Trophoblast cell (in vitro differentiated cells and primary cell): ENCODE data around the gene EPAS1.

Source experiments
- DNase-seq, 2 donors: peaks; one replicate each; pipeline ENCODE4 v3.0.0-alpha.2; 2016
- H2AFZ ChIP-seq: 2 replicates; pipeline ENCODE4 v1.6.1; 2013; ENCODE audit warnings: low read length, moderate library complexity, mild to moderate bottlenecking; ENCODE audit not compliant: insufficient read depth, poor library complexity
- H2AK5ac ChIP-seq: 2 replicates; pipeline ENCODE4 v1.6.1; 2013; ENCODE audit warnings: mild to moderate bottlenecking, low read length
- H2BK120ac ChIP-seq: 2 replicates; pipeline ENCODE4 v1.6.1; 2013; ENCODE audit warnings: low read length, mild to moderate bottlenecking, moderate library complexity; ENCODE audit not compliant: insufficient read depth, poor library complexity
- H2BK12ac ChIP-seq: 2 replicates; pipeline ENCODE4 v1.6.1; 2013; ENCODE audit warnings: mild to moderate bottlenecking, low read length, moderate library complexity
- H2BK5ac ChIP-seq: 2 replicates; pipeline ENCODE4 v1.6.1; 2013; ENCODE audit warnings: low read length, low read depth, moderate library complexity, mild to moderate bottlenecking; ENCODE audit not compliant: poor library complexity
- H3K14ac ChIP-seq: 2 replicates; pipeline ENCODE4 v1.6.1; 2013; ENCODE audit warnings: mild to moderate bottlenecking, low read length
- H3K18ac ChIP-seq: 2 replicates; pipeline ENCODE4 v1.6.1; 2013; ENCODE audit warnings: mild to moderate bottlenecking, low read length
- H3K23ac ChIP-seq: 2 replicates; pipeline ENCODE4 v1.6.1; 2013; ENCODE audit warnings: low read length
- H3K27ac ChIP-seq: 2 replicates; pipeline ENCODE4 v1.5.1; 2013; ENCODE audit warnings: low read depth, mild to moderate bottlenecking, inconsistent platforms, low read length, moderate library complexity
- H3K27me3 ChIP-seq: 2 replicates; pipeline ENCODE4 v1.6.1; 2013; ENCODE audit warnings: inconsistent platforms, mild to moderate bottlenecking, low read length, moderate library complexity; ENCODE audit not compliant: insufficient read depth
- H3K36me3 ChIP-seq, 2 experiments: 1 replicate in 1 of 2; 2 replicates in 1 of 2; pipeline ENCODE4 v1.6.1; 2013; ENCODE audit warnings: low read length in 2 of 2, mild to moderate bottlenecking in 2 of 2, moderate library complexity in 1 of 2; ENCODE audit not compliant: insufficient read depth in 2 of 2, control insufficient read depth in 1 of 2
- H3K4ac ChIP-seq: 2 replicates; pipeline ENCODE4 v1.6.1; 2013; ENCODE audit warnings: low read depth, mild to moderate bottlenecking, low read length, moderate library complexity
- H3K4me1 ChIP-seq, 2 experiments: 1 replicate in 1 of 2; 2 replicates in 1 of 2; pipeline ENCODE4 v1.6.1; 2013; ENCODE audit warnings: low read length in 2 of 2, mild to moderate bottlenecking in 2 of 2, moderate library complexity in 1 of 2; ENCODE audit not compliant: insufficient read depth in 2 of 2, control insufficient read depth in 1 of 2
- H3K4me2 ChIP-seq: 2 replicates; pipeline ENCODE4 v1.6.1; 2013; ENCODE audit warnings: inconsistent platforms, mild to moderate bottlenecking, low read length, moderate library complexity
- H3K4me3 ChIP-seq: 2 replicates; pipeline ENCODE4 v1.5.1; 2013; ENCODE audit warnings: mild to moderate bottlenecking, low read depth, low read length, inconsistent platforms
- H3K79me1 ChIP-seq: one replicate; pipeline ENCODE4 v1.6.1; 2013; ENCODE audit warnings: low read length
- H3K79me2 ChIP-seq: 2 replicates; pipeline ENCODE4 v1.6.1; 2013; ENCODE audit warnings: low read length, mild to moderate bottlenecking; ENCODE audit not compliant: control insufficient read depth, insufficient read depth, poor library complexity
- H3K9ac ChIP-seq: 2 replicates; pipeline ENCODE4 v1.6.1; 2013; ENCODE audit warnings: mild to moderate bottlenecking, low read length
- H3K9me3 ChIP-seq: 2 replicates; pipeline ENCODE4 v1.6.1; 2013; ENCODE audit warnings: low read depth, mild to moderate bottlenecking, control low read depth, inconsistent platforms, low read length; ENCODE audit not compliant: insufficient read depth
- H4K12ac ChIP-seq: 2 replicates; pipeline ENCODE4 v1.6.1; 2013; ENCODE audit warnings: low read depth, mild to moderate bottlenecking, low read length, moderate library complexity
- H4K8ac ChIP-seq: 2 replicates; pipeline ENCODE4 v1.6.1; 2013; ENCODE audit warnings: low read depth, mild to moderate bottlenecking, low read length, moderate library complexity
- H4K91ac ChIP-seq: one replicate; pipeline ENCODE4 v1.6.1; 2013; ENCODE audit warnings: low read depth, mild to moderate bottlenecking, low read length, moderate library complexity
- WGBS: extraction: QIAGEN DNeasy Blood & Tissue Kit; methylation state at CpG from one replicate; pipeline ENCODE4 v1.1.7; 2013; ENCODE audit warnings: missing lambda C conversion rate; ENCODE audit not compliant: insufficient read length, insufficient coverage; ENCODE audit errors: extremely low coverage; 5-methylcytosine and 5-hydroxymethylcytosine counted together

The EPAS1 gene

GRCh38 chr2:46297546-46298271 lies 502 bp downstream of the EPAS1 start:
- Histone ChIP-seq H3K79me2 (peaks cover 46% of the 10 kb centered on the region), H2AK5ac (peak overlapping the region; percentile 1), H3K4ac (peak overlapping the region; percentile 98), H3K27ac (peak overlapping the region; percentile 79), H3K4me2 (peak overlapping the region; percentile 81), H3K18ac (peak overlapping the region; percentile 91), H3K36me3 (peaks cover 14 to 19% of the 10 kb centered on the region in 2 experiments), H3K9me3 (no peaks in the 10 kb centered on the region), H3K9ac (peak overlapping the region; percentile 92), H2BK5ac (peak overlapping the region; percentile 86), H3K79me1 (peaks cover 42% of the 10 kb centered on the region), H2AFZ (no peak overlapping the region), H4K91ac (peak overlapping the region; percentile 74), H4K8ac (peak overlapping the region; percentile 48), H3K23ac (no peak overlapping the region), H2BK120ac (peak overlapping the region; percentile 78), H3K27me3 (no peaks in the 10 kb centered on the region), H3K14ac (peak overlapping the region; percentile 96), H4K12ac (peak overlapping the region; percentile 19), H3K4me3 (peak overlapping the region; percentile 91), H2BK12ac (no peak overlapping the region), H3K4me1 (peaks cover 9 to 13% of the 10 kb centered on the region in 2 experiments)
- no CpG with 5 or more reads among the region's 65 CpGs for WGBS
- peak; percentile 77 to 79 for DNase-seq

GRCh38 chr2:46298272-46298521 lies 990 bp downstream of the EPAS1 start:
- Histone ChIP-seq H3K4me1 (peaks cover 11 to 15% of the 10 kb centered on the region in 2 experiments), H3K4ac (peak overlapping the region; percentile 98), H3K27me3 (no peaks in the 10 kb centered on the region), H3K9me3 (no peaks in the 10 kb centered on the region), H3K18ac (peak overlapping the region; percentile 91), H4K91ac (peak overlapping the region; percentile 74), H4K12ac (peak overlapping the region; percentile 68), H2AK5ac (peak overlapping the region; percentile 24), H3K4me2 (peak overlapping the region; percentile 81), H3K23ac (no peak overlapping the region), H3K79me1 (peaks cover 42% of the 10 kb centered on the region), H2BK5ac (peak overlapping the region; percentile 86), H2BK12ac (no peak overlapping the region), H3K79me2 (peaks cover 47% of the 10 kb centered on the region), H4K8ac (peak overlapping the region; percentile 48), H3K9ac (peak overlapping the region; percentile 92), H2BK120ac (peak overlapping the region; percentile 9), H3K14ac (peak overlapping the region; percentile 96), H3K36me3 (peaks cover 14 to 19% of the 10 kb centered on the region in 2 experiments), H3K4me3 (peak overlapping the region; percentile 91), H2AFZ (peak overlapping the region; percentile 9), H3K27ac (peak overlapping the region; percentile 79)
- no CpG with 5 or more reads among the region's 19 CpGs for WGBS
- DNase-seq = no peak

- Histone ChIP-seq H3K18ac (peak overlapping the region; percentile 91), H2AK5ac (peak overlapping the region; percentile 24), H3K79me1 (peaks cover 42% of the 10 kb centered on the region), H3K36me3 (peaks cover 15 to 20% of the 10 kb centered on the region in 2 experiments), H3K79me2 (peaks cover 53% of the 10 kb centered on the region), H3K4me2 (peak overlapping the region; percentile 81), H2BK5ac (peak overlapping the region; percentile 86), H4K91ac (peak overlapping the region; percentile 74), H4K12ac (peak overlapping the region; percentile 68), H3K4ac (peak overlapping the region; percentile 98), H3K14ac (peak overlapping the region; percentile 96), H4K8ac (peak overlapping the region; percentile 48), H3K4me1 (peaks cover 14 to 20% of the 10 kb centered on the region in 2 experiments), H3K4me3 (peak overlapping the region; percentile 91), H3K27me3 (no peaks in the 10 kb centered on the region), H3K9me3 (no peaks in the 10 kb centered on the region), H3K27ac (peak overlapping the region; percentile 79), H2BK120ac (peak overlapping the region; percentile 9), H3K23ac (no peak overlapping the region), H2AFZ (peak overlapping the region; percentile 9), H3K9ac (peak overlapping the region; percentile 92), H2BK12ac (no peak overlapping the region)
- whole genome bisulfite sequencing = no CpG with 5 or more reads among the region's 71 CpGs
- peak in 1 of 2 donors; percentile 49 for DNase-seq
Measured at GRCh38 chr2:46298522-46299353, 1.5 kb downstream of the EPAS1 start.

GRCh38 chr2:46299365-46300263 lies 2.4 kb downstream of the EPAS1 start:
- no peak overlapping the region for H2BK12ac ChIP-seq
- H3K9ac ChIP-seq = peak overlapping the region; percentile 92
- no CpG with 5 or more reads among the region's 40 CpGs for WGBS
- peak overlapping the region; percentile 79 for H3K27ac ChIP-seq
- H4K8ac ChIP-seq = peak overlapping the region; percentile 48
- no peak overlapping the region for H2AK5ac ChIP-seq
- H3K79me2 ChIP-seq = peaks cover 58% of the 10 kb centered on the region
- peak overlapping the region; percentile 91 for H3K4me3 ChIP-seq
- H2BK5ac ChIP-seq = peak overlapping the region; percentile 86
- no peak overlapping the region for H2AFZ ChIP-seq
- peaks cover 42% of the 10 kb centered on the region for H3K79me1 ChIP-seq
- H3K4me1 ChIP-seq = peaks cover 14 to 22% of the 10 kb centered on the region in 2 experiments
- DNase-seq = peak; percentile 66 to 72
- peak overlapping the region; percentile 74 for H4K91ac ChIP-seq
- no peaks in the 10 kb centered on the region for H3K9me3 ChIP-seq
- peak overlapping the region; percentile 96 for H3K14ac ChIP-seq
- H3K4ac ChIP-seq = peak overlapping the region; percentile 98
- peak overlapping the region; percentile 91 for H3K18ac ChIP-seq
- no peaks in the 10 kb centered on the region for H3K27me3 ChIP-seq
- H3K36me3 ChIP-seq = peaks cover 18 to 21% of the 10 kb centered on the region in 2 experiments
- no peak overlapping the region for H4K12ac ChIP-seq
- peak overlapping the region; percentile 9 for H2BK120ac ChIP-seq
- peak overlapping the region; percentile 81 for H3K4me2 ChIP-seq
- H3K23ac ChIP-seq = no peak overlapping the region
